M059J (cell line): Measurements from ENCODE around the gene AQP1. TPM values are rescaled to one million over a fixed set of nuclear protein-coding genes. Genes with fewer than 3 reads are reported as not detected.

Experiments
- DNase-seq: peaks from one replicate; pipeline ENCODE4 v3.0.0-alpha.2; 2012; ENCODE audit warnings: low read depth
- total RNA-seq: library from RNA; depleted of rRNA; stranded (reverse); fragments of >200 nt; shearing (Covaris generic); gene quantifications from 2 replicates; pipeline ENCODE4 v1.2.3, GENCODE V29; 2014; rRNA removed

The AQP1 gene
- total RNA-seq, 1 experiment from 2014 or later, result 0.74 TPM

- peak; percentile 65 for DNase-seq
Observed at GRCh38 chr7:30974605-30975255, 63.1 kb downstream of the AQP1 start.

Other genes with a start within 250 kb of the AQP1 start
- gene CRHR2, start 229.4 kb upstream of the AQP1 start, total RNA-seq, result not detected in 2 replicates
- 0.22 TPM in 1 of 2 replicates, not detected in the other for gene INMT, start 159.7 kb upstream of the AQP1 start, total RNA-seq
- gene MINDY4, start 140.4 kb upstream of the AQP1 start, total RNA-seq, result 1.8 and 3.3 TPM in 2 replicates
- not detected in 2 replicates for gene GHRHR, start 52.1 kb downstream of the AQP1 start, total RNA-seq
- gene ADCYAP1R1, start 140.5 kb downstream of the AQP1 start, total RNA-seq, result not detected in 2 replicates